Endothelial cell of umbilical vein (primary cell): ENCODE measurements around the gene C11orf68. TPM values are rescaled to one million over a fixed set of nuclear protein-coding genes. Genes with fewer than 3 reads are reported as not detected.
A peak's percentile ranks its signal among the peaks of the same experiment; 100 is the strongest.

Source experiments
- BruUV-seq: library from RNA; stranded (reverse); fragments of 400-500 nt; replicated peaks from 2 replicates; lab custom pipeline; 2021; lab: Mats Ljungman, UMichigan
- CTCF ChIA-PET: fragments of 300-600, 350-600 bp; sonication (Branson Sonifier 250); formaldehyde crosslinking; loops from one replicate; lab custom pipeline; 2021; ENCODE audit warnings: antibody characterized with exemption, inconsistent platforms; lab: Charles Lee
- POLR2A ChIA-PET: fragments of 300-600, 350-600 bp; sonication (Branson Sonifier 250); formaldehyde crosslinking; loops from one replicate; lab custom pipeline; 2021; ENCODE audit warnings: antibody characterized with exemption, inconsistent platforms; lab: Charles Lee
- DNase-seq: peaks from one replicate; pipeline ENCODE4 v3.0.0-alpha.2; 2011; ENCODE audit warnings: low read depth, low spot score
- FAIRE-seq: peaks from 2 replicates; lab custom pipeline; 2011; peaks lifted over from hg19 to GRCh38; lab: Jason Lieb, UNC
- H2AFZ ChIP-seq: 2 replicates; pipeline ENCODE4 v1.6.0; 2012; ENCODE audit warnings: low read depth, low read length, control low read depth, inconsistent platforms
- H3K27ac ChIP-seq: 2 replicates; pipeline ENCODE4 v1.5.1; 2011; ENCODE audit warnings: low read depth, mild to moderate bottlenecking, control low read depth, low read length, moderate library complexity; ENCODE audit not compliant: insufficient read depth
- H3K27me3 ChIP-seq, 2 experiments: 2 replicates each; pipeline versions ENCODE4 v1.6.0 to v1.6.1; 2011; ENCODE audit warnings: low read length in 2 of 2, mixed read lengths in 1 of 2; ENCODE audit not compliant: control insufficient read depth in 2 of 2, insufficient read depth in 2 of 2
- H3K36me3 ChIP-seq, 2 experiments: 2 replicates in 1 of 2; 3 replicates in 1 of 2; pipeline ENCODE4 v1.5.1; 2011; ENCODE audit warnings: low read length in 2 of 2, mild to moderate bottlenecking in 1 of 2, moderate library complexity in 1 of 2; ENCODE audit not compliant: control insufficient read depth in 2 of 2, insufficient read depth in 2 of 2; ENCODE audit errors: extremely low read depth in 1 of 2
- H3K4me1 ChIP-seq: 3 replicates; pipeline ENCODE4 v1.5.1; 2011; ENCODE audit warnings: mild to moderate bottlenecking, low read length; ENCODE audit not compliant: control insufficient read depth, insufficient read depth; ENCODE audit errors: extremely low read depth
- H3K4me2 ChIP-seq: 2 replicates; pipeline ENCODE4 v1.6.1; 2011; ENCODE audit warnings: low read length, control low read depth, mixed read lengths; ENCODE audit not compliant: insufficient read depth
- H3K4me3 ChIP-seq, 3 experiments: fragments of 200-600 bp in 1 of 3; sonication (generic), shearing (Covaris generic) in 1 of 3; replicated peaks in 1 of 3; 2 replicates each; pipeline ENCODE4 v1.5.1; 2011 to 2016; ENCODE audit warnings: control low read depth in 3 of 3, low read length in 3 of 3, mild to moderate bottlenecking in 2 of 3, inconsistent platforms in 1 of 3, low read depth in 1 of 3, moderate library complexity in 1 of 3; ENCODE audit not compliant: insufficient read depth in 1 of 3
- H3K79me2 ChIP-seq: 2 replicates; pipeline ENCODE4 v1.6.0; 2012; ENCODE audit warnings: low read length, inconsistent platforms; ENCODE audit not compliant: control insufficient read depth, insufficient read depth
- H3K9ac ChIP-seq: replicated peaks from 2 replicates; pipeline ENCODE3; 2011; ENCODE audit warnings: low read length, control low read depth; ENCODE audit not compliant: insufficient read depth; ENCODE audit errors: extremely low read depth
- H3K9me1 ChIP-seq: replicated peaks from 3 replicates; pipeline ENCODE4 v1.6.0; 2011; ENCODE audit warnings: mild to moderate bottlenecking, low read length; ENCODE audit not compliant: control insufficient read depth, insufficient read depth; ENCODE audit errors: extremely low read depth
- H3K9me3 ChIP-seq: replicated peaks from 2 replicates; pipeline ENCODE4 v1.5.1; 2012; ENCODE audit warnings: low read length, inconsistent platforms; ENCODE audit not compliant: control insufficient read depth, insufficient read depth
- H4K20me1 ChIP-seq: replicated peaks from 2 replicates; pipeline ENCODE3; 2011; ENCODE audit warnings: mild to moderate bottlenecking, low read length; ENCODE audit not compliant: control insufficient read depth, insufficient read depth; ENCODE audit errors: extremely low read depth
- CTCF ChIP-seq, 2 donors: IDR thresholded peaks; 1 replicate in 1 of 2; 2 replicates in 1 of 2; pipeline ENCODE4 v1.5.1; 2011; ENCODE audit warnings: low read length in 2 of 2, mild to moderate bottlenecking in 2 of 2, moderate library complexity in 2 of 2, control low read depth in 1 of 2, inconsistent platforms in 1 of 2, low read depth in 1 of 2; ENCODE audit not compliant: insufficient read depth in 1 of 2; ENCODE audit errors: extremely low read depth in 1 of 2
- EZH2 ChIP-seq: IDR thresholded peaks from 2 replicates; pipeline ENCODE4 v1.6.1; 2012; ENCODE audit warnings: borderline replicate concordance, low read depth, mild to moderate bottlenecking, moderate library complexity, low read length, inconsistent platforms; ENCODE audit not compliant: severe bottlenecking
- FOS ChIP-seq: IDR thresholded peaks from 2 replicates; pipeline ENCODE4 v1.6.1; 2011; ENCODE audit warnings: mild to moderate bottlenecking, low read length, moderate library complexity, borderline replicate concordance; ENCODE audit not compliant: insufficient read depth
- GATA2 ChIP-seq: IDR thresholded peaks from 2 replicates; pipeline ENCODE4 v1.7.0; 2011; ENCODE audit warnings: low read depth, mild to moderate bottlenecking, moderate library complexity, mixed read lengths, low read length; ENCODE audit not compliant: insufficient read length, insufficient read depth
- JUN ChIP-seq: IDR thresholded peaks from 2 replicates; pipeline ENCODE4 v1.6.1; 2011; ENCODE audit warnings: borderline replicate concordance, low read depth; ENCODE audit not compliant: insufficient read length, insufficient read depth
- MAX ChIP-seq: IDR thresholded peaks from 2 replicates; pipeline ENCODE4 v1.6.1; 2011; ENCODE audit not compliant: insufficient read depth, insufficient read length
- MYC ChIP-seq: IDR thresholded peaks from one replicate; pipeline ENCODE4 v1.6.1; 2011; ENCODE audit warnings: mild to moderate bottlenecking, low read depth, low read length
- POLR2A ChIP-seq: IDR thresholded peaks from 2 replicates; pipeline ENCODE4 v1.6.1; 2012; ENCODE audit warnings: low read depth, mild to moderate bottlenecking, control low read depth, low read length
- POLR2AphosphoS5 ChIP-seq: IDR thresholded peaks from 2 replicates; pipeline ENCODE4 v1.6.1; 2012; ENCODE audit warnings: low read depth, mild to moderate bottlenecking, control low read depth, low read length, moderate library complexity; ENCODE audit not compliant: insufficient read depth
- dilution Hi-C: fragments of 300-500 bp; cut with MboI; formaldehyde crosslinking; loops from one replicate; pipeline ENCODE4 v1.15.0; 2019; ENCODE audit warnings: low sequenced_read_pairs; ENCODE audit not compliant: extremely low pct_ligation_motif_present
- intact Hi-C: fragments of 100-400 bp; cut with micrococcal nuclease; formaldehyde crosslinking; loops from one replicate; pipeline ENCODE4 v1.10.0; 2022
- polyA plus RNA-seq, 4 experiments: library from polyadenylated mRNA; depleted of rRNA in 3 of 4; stranded (reverse) in 3 of 4; unstranded in 1 of 4; fragments of >200 nt; gene quantifications; 2 replicates each; pipeline versions ENCODE4 v1.2.1 to v1.2.3, GENCODE V29; 2011 to 2012; ENCODE audit warnings: missing spikeins in 1 of 4
- total RNA-seq: library from RNA; stranded (reverse); gene quantifications from 2 replicates; pipeline ENCODE4 v1.2.3, GENCODE V29; 2021

Gene C11orf68
- total and polyA plus RNA-seq, 2 donors (not counting 3 experiments of a cell fraction or from before 2014, with no cell fraction given): 35.6 to 66.5 TPM

GRCh38 chr11:65960824-65961266 lies 42.0 kb upstream of the C11orf68 start:
- FAIRE-seq (no peak), DNase-seq (no peak)
- H3K27ac ChIP-seq: peak overlapping the region; percentile 78
- peak overlapping the region; percentile 79 for H2AFZ ChIP-seq
- no peaks in the 10 kb centered on the region for H3K27me3 ChIP-seq
- no peaks in the 10 kb centered on the region for H3K9me3 ChIP-seq
- H3K4me1 ChIP-seq: peaks cover 11% of the 10 kb centered on the region
- no peaks in the 10 kb centered on the region for H3K9me1 ChIP-seq
- dilution Hi-C loops (no loop called here), intact Hi-C loops (loop anchor here (1.0 kb wide), 4 partner anchors 41 to 102 kb away; partner anchors contain the start of genes BANF1, C11orf68, CCDC85B and DRAP1)
- BruUV-seq: no TSS peak
- H3K4me3 ChIP-seq: peak overlapping the region; percentile 12 to 98 (median 64)
- TF ChIP-seq JUN (no peak), MAX (no peak), FOS (no peak), POLR2A (no peak)
- H3K79me2 ChIP-seq: peaks cover 28% of the 10 kb centered on the region
- H3K36me3 ChIP-seq: peaks cover 5 to 18% of the 10 kb centered on the region in 2 experiments
- H4K20me1 ChIP-seq: no peaks in the 10 kb centered on the region
- peak overlapping the region; percentile 91 for H3K9ac ChIP-seq
- CTCF ChIA-PET: interaction anchor here (0.8 to 2.2 kb wide), 4 partner anchors 9 to 76 kb away, joined by 3 to 8 read pairs (median 4); partner anchors contain the start of gene FIBP
- POLR2A ChIA-PET: interaction anchor here (1.4 kb wide), 1 partner anchor 71 kb away, joined by 3 read pairs; the partner anchor contains the start of gene CCDC85B
- H3K4me2 ChIP-seq: peak overlapping the region; percentile 71

- Histone ChIP-seq H3K9ac (no peak overlapping the region), H4K20me1 (no peaks in the 10 kb centered on the region), H3K4me3 (no peak overlapping the region), H3K79me2 (peaks cover 21% of the 10 kb centered on the region), H3K4me2 (no peak overlapping the region), H3K4me1 (peaks cover 11% of the 10 kb centered on the region), H3K36me3 (no peaks in the 10 kb centered on the region), H3K27ac (no peak overlapping the region), H3K9me3 (no peaks in the 10 kb centered on the region), H2AFZ (no peak overlapping the region), H3K27me3 (no peaks in the 10 kb centered on the region), H3K9me1 (no peaks in the 10 kb centered on the region)
- intact Hi-C loops (no loop called here), dilution Hi-C loops (no loop called here)
- TF ChIP-seq MAX: no peak
- TF ChIP-seq JUN: no peak
- no peak for TF ChIP-seq CTCF (IDR thresholded peaks at IDR 0.05; ENCODE audit: extremely low read depth in 1 of 2, insufficient read depth in 1 of 2, low read depth in 1 of 2, low read length in 2 of 2)
- no peak for TF ChIP-seq EZH2
- no peak for TF ChIP-seq GATA2
- no peak for TF ChIP-seq POLR2A
- no peak for TF ChIP-seq POLR2AphosphoS5
- no peak for TF ChIP-seq MYC
- TF ChIP-seq FOS: no peak
- BruUV-seq: no TSS peak
- ChIA-PET POLR2A (no interaction called here), CTCF (interaction anchor here (0.5 to 1.5 kb wide), 2 partner anchors 12 to 1656 kb away, joined by 3 to 4 read pairs; no protein-coding TSS in a partner anchor)
- FAIRE-seq: no peak
- no peak for DNase-seq
These were observed 40.0 kb upstream of the C11orf68 start for GRCh38 chr11:65958774-65959420.
